Mesendoderm (in vitro differentiated cells): Measurements from ENCODE around the gene FRMD3.

ENCODE experiments used
- DNase-seq: peaks from one replicate; pipeline ENCODE4 v3.0.0; 2013
- H2AK5ac ChIP-seq: 2 replicates; pipeline ENCODE4 v1.6.1; 2013; ENCODE audit warnings: low read length, inconsistent platforms
- H2BK120ac ChIP-seq: 2 replicates; pipeline ENCODE4 v1.6.1; 2013; ENCODE audit warnings: low read depth, mild to moderate bottlenecking, low read length, moderate library complexity, mixed read lengths
- H2BK15ac ChIP-seq: replicated peaks from 2 replicates; pipeline ENCODE4 v1.6.1; 2013; ENCODE audit warnings: low read depth, mild to moderate bottlenecking, moderate library complexity
- H2BK5ac ChIP-seq: 2 replicates; pipeline ENCODE4 v1.6.1; 2013; ENCODE audit warnings: low read length, inconsistent platforms
- H3K18ac ChIP-seq: 2 replicates; pipeline ENCODE4 v1.6.1; 2013; ENCODE audit warnings: mild to moderate bottlenecking, low read length, mixed read lengths
- H3K23ac ChIP-seq: one replicate; pipeline ENCODE4 v1.6.1; 2013; ENCODE audit warnings: low read length
- H3K27ac ChIP-seq: 2 replicates; pipeline ENCODE4 v1.5.1; 2013; ENCODE audit warnings: low read depth, mild to moderate bottlenecking, inconsistent platforms, low read length, moderate library complexity
- H3K27me3 ChIP-seq: 2 replicates; pipeline ENCODE4 v1.6.1; 2013; ENCODE audit warnings: low read length, control low read depth, mild to moderate bottlenecking, inconsistent platforms; ENCODE audit not compliant: insufficient read depth, poor library complexity
- H3K36me3 ChIP-seq: 2 replicates; pipeline ENCODE4 v1.6.1; 2013; ENCODE audit warnings: low read length, inconsistent platforms; ENCODE audit not compliant: control insufficient read depth, insufficient read depth
- H3K4ac ChIP-seq: one replicate; pipeline ENCODE4 v1.6.1; 2013; ENCODE audit warnings: low read depth, mild to moderate bottlenecking, low read length, moderate library complexity
- H3K4me1 ChIP-seq: 2 replicates; pipeline ENCODE4 v1.6.1; 2013; ENCODE audit warnings: low read depth, low read length, inconsistent platforms; ENCODE audit not compliant: control insufficient read depth
- H3K4me2 ChIP-seq: 2 replicates; pipeline ENCODE4 v1.6.1; 2013; ENCODE audit warnings: low read length
- H3K4me3 ChIP-seq: 2 replicates; pipeline ENCODE4 v1.5.1; 2013; ENCODE audit warnings: mild to moderate bottlenecking, low read length
- H3K56ac ChIP-seq: one replicate; pipeline ENCODE4 v1.6.1; 2013; ENCODE audit warnings: low read length
- H3K79me1 ChIP-seq: 2 replicates; pipeline ENCODE4 v1.6.1; 2013; ENCODE audit warnings: low read length, inconsistent platforms
- H3K79me2 ChIP-seq: 2 replicates; pipeline ENCODE4 v1.6.1; 2013; ENCODE audit warnings: mild to moderate bottlenecking, low read length; ENCODE audit not compliant: control insufficient read depth, insufficient read depth
- H3K9ac ChIP-seq: 2 replicates; pipeline ENCODE4 v1.6.1; 2013; ENCODE audit warnings: low read length, inconsistent platforms
- H4K5ac ChIP-seq: one replicate; pipeline ENCODE4 v1.6.1; 2013; ENCODE audit warnings: low read length
- H4K8ac ChIP-seq: one replicate; pipeline ENCODE4 v1.6.1; 2013; ENCODE audit warnings: low read depth, mild to moderate bottlenecking, control low read depth, low read length, moderate library complexity
- WGBS: extraction: QIAGEN DNeasy Blood & Tissue Kit; methylation state at CpG from one replicate; pipeline ENCODE4 v1.1.7; 2013; ENCODE audit warnings: low lambda C conversion rate, missing lambda C conversion rate; ENCODE audit not compliant: insufficient coverage; ENCODE audit errors: extremely low coverage; 5-methylcytosine and 5-hydroxymethylcytosine counted together

Gene FRMD3

DNA sequence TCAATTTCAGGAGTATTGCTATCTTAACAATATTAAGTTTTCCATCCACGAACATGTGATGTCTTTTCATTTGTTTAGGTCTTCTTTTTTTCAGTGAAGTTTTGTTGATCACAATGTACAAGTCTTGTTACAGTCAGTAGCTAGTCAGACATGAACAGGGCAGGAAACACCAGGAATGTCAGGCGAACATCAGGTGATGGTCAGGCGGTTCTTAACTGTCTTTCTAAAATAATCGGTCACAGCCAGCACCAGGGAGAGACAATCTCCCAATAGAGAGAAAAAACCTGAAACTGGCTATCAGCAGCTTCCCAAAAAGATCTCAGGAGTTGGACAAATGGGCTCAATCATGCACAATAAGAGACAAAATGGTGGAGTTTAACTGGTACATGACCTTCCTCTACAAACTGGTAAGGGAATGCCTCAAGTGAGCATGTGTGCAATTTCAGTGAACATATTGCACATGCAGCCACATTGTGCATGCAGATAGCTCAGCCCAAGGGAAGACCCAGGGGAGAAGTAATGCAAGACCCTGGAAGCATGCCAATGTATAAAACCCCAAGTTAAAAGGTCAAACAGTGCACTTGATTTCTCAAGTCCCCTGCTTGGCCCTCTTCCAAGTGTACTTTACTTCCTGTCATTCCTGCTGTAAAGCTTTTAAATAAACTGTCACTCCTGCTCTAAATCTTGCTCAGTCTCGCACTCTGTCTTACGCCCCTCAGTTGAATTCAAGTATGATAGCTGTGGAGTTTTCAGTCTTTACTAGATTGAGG is 299.1 kb downstream of the FRMD3 start:
- H3K4me2 ChIP-seq = no peak overlapping the region
- H3K9ac ChIP-seq = no peak overlapping the region
- H2BK120ac ChIP-seq = no peak overlapping the region
- H3K4ac ChIP-seq = no peak overlapping the region
- H3K36me3 ChIP-seq = no peaks in the 10 kb centered on the region
- H3K56ac ChIP-seq = no peak overlapping the region
- no peak overlapping the region for H2AK5ac ChIP-seq
- no peak overlapping the region for H4K8ac ChIP-seq
- no peak overlapping the region for H2BK5ac ChIP-seq
- no peak overlapping the region for H4K5ac ChIP-seq
- H3K18ac ChIP-seq = no peak overlapping the region
- H2BK15ac ChIP-seq = no peak overlapping the region
- no peaks in the 10 kb centered on the region for H3K79me1 ChIP-seq
- no peak for DNase-seq
- no peak overlapping the region for H3K23ac ChIP-seq
- no CpG with 5 or more reads among the region's 6 CpGs for WGBS
- no peaks in the 10 kb centered on the region for H3K4me1 ChIP-seq
- no peak overlapping the region for H3K4me3 ChIP-seq
- H3K27me3 ChIP-seq = no peaks in the 10 kb centered on the region
- no peaks in the 10 kb centered on the region for H3K79me2 ChIP-seq
- no peak overlapping the region for H3K27ac ChIP-seq

DNA sequence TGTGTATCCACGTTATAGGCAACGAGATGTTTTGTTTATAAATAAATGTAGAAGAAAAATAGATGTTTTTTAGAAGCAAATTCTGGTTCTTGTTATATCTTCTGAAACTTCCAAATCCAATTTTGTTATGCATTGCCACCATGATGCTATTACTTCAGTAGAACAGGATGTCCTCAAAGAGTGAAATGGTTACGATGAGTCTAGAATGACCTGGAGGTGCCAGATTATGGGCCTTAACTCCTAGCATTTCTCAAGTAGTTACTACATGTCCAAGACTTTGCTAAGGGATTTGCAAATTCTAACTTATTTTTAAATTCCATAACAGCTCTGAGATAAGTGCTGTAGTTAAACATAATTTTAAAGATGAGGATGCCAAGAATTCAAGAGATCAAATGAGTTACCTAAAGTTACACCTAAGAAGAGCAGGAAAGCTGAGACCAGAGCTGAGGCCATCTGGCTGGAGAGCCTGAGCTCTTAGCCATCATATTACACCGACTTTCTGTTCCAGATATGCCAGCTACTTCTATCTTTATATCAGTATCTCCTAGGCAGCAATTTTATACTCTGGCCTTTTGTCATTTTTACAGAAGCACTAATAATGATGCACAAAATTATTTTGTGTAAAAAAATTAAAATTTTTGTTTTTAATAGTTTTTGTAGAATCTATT is 302.0 kb downstream of the FRMD3 start:
- H3K56ac ChIP-seq = no peak overlapping the region
- no peaks in the 10 kb centered on the region for H3K27me3 ChIP-seq
- H3K4me2 ChIP-seq = no peak overlapping the region
- no peaks in the 10 kb centered on the region for H3K4me1 ChIP-seq
- H2AK5ac ChIP-seq = no peak overlapping the region
- H3K79me2 ChIP-seq = no peaks in the 10 kb centered on the region
- H2BK15ac ChIP-seq = no peak overlapping the region
- no peak overlapping the region for H3K27ac ChIP-seq
- H3K23ac ChIP-seq = no peak overlapping the region
- H2BK120ac ChIP-seq = no peak overlapping the region
- H4K5ac ChIP-seq = no peak overlapping the region
- no peak overlapping the region for H2BK5ac ChIP-seq
- no peak overlapping the region for H3K18ac ChIP-seq
- H3K9ac ChIP-seq = no peak overlapping the region
- DNase-seq = no peak
- H3K4me3 ChIP-seq = no peak overlapping the region
- H3K36me3 ChIP-seq = no peaks in the 10 kb centered on the region
- H4K8ac ChIP-seq = peak overlapping the region; percentile 39
- H3K79me1 ChIP-seq = no peaks in the 10 kb centered on the region
- 100% methylated on average over 2 of the region's 4 CpGs for WGBS
- no peak overlapping the region for H3K4ac ChIP-seq

DNA sequence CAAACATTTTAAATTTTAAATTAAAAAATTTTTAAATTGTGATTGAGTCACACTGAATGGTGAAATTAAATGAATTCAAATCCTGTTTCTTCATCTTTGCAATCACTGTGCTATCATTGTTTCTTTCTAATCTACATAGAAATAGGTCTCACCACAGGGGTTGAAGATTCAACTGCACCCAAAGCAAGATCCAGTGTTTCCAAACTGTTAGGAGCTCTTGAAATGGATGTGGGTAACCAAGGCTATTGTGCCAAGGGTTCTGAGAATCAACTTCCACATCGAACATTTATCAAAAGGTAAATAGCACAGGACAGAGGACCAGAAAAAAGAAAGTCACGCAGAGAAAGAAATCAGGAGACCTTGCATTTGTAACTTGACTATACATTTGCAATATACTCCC is 302.7 kb downstream of the FRMD3 start:
- no peaks in the 10 kb centered on the region for H3K4me1 ChIP-seq
- no peak overlapping the region for H3K18ac ChIP-seq
- no peak overlapping the region for H2BK5ac ChIP-seq
- no peaks in the 10 kb centered on the region for H3K27me3 ChIP-seq
- no peak overlapping the region for H3K4me3 ChIP-seq
- H2AK5ac ChIP-seq = no peak overlapping the region
- no peak overlapping the region for H2BK15ac ChIP-seq
- H3K4ac ChIP-seq = no peak overlapping the region
- H4K5ac ChIP-seq = no peak overlapping the region
- no peaks in the 10 kb centered on the region for H3K79me1 ChIP-seq
- H3K23ac ChIP-seq = no peak overlapping the region
- no peak overlapping the region for H3K27ac ChIP-seq
- no peaks in the 10 kb centered on the region for H3K79me2 ChIP-seq
- no peak overlapping the region for H3K4me2 ChIP-seq
- no peak overlapping the region for H2BK120ac ChIP-seq
- DNase-seq = peak; percentile 16
- H3K9ac ChIP-seq = no peak overlapping the region
- H3K36me3 ChIP-seq = no peaks in the 10 kb centered on the region
- WGBS = no CpG with 5 or more reads among the region's 2 CpGs
- no peak overlapping the region for H3K56ac ChIP-seq
- H4K8ac ChIP-seq = no peak overlapping the region

DNA sequence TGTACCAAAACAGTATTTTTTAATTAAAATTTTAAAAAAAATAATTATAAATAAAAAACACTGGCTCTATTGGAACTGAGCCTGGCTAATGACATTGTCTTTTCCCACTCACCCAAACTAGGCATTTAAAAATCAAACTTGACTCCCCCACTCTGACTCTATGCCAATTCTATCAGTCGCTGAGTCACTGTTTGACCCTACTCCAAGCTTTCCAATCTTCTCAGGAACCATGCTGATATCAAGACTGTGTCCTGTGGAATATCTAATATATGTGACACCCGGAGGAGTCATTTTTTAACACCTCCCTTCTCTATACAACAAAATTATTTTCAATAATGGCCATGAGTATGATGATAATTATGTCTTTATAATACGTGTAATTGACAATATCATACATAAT is 303.7 kb downstream of the FRMD3 start:
- Histone ChIP-seq H3K79me2 (no peaks in the 10 kb centered on the region), H3K4me1 (no peaks in the 10 kb centered on the region), H3K27me3 (no peaks in the 10 kb centered on the region), H3K18ac (no peak overlapping the region), H2BK120ac (no peak overlapping the region), H3K4me2 (no peak overlapping the region), H3K4ac (no peak overlapping the region), H3K23ac (no peak overlapping the region), H3K36me3 (no peaks in the 10 kb centered on the region), H2BK5ac (no peak overlapping the region), H4K5ac (no peak overlapping the region), H3K9ac (no peak overlapping the region), H2BK15ac (no peak overlapping the region), H3K27ac (no peak overlapping the region), H3K56ac (no peak overlapping the region), H3K79me1 (no peaks in the 10 kb centered on the region), H4K8ac (no peak overlapping the region), H3K4me3 (no peak overlapping the region), H2AK5ac (no peak overlapping the region)
- WGBS = no CpG with 5 or more reads among the region's 3 CpGs
- no peak for DNase-seq

DNA sequence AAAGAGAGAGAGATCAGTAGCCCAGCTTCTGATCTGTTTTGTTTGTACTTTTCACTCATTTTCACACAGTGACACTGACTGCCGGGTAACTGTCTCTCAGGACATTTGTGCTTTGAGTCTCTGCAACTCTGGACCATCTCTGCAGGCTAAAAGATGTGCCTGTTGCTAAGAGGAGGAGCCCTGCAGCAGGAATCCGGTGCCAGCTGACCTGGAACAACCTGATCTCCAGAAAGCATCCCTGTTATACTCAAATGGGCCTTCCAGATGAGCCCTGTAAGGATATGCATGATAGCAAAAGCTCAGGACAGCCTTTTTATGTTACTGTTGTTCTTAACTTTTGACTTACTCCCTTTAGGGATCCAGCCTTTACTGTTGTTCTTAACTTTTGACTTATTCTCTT is 304.6 kb downstream of the FRMD3 start:
- Histone ChIP-seq H2AK5ac (no peak overlapping the region), H3K9ac (no peak overlapping the region), H4K5ac (no peak overlapping the region), H3K4me2 (no peak overlapping the region), H3K79me1 (no peaks in the 10 kb centered on the region), H3K79me2 (no peaks in the 10 kb centered on the region), H2BK5ac (no peak overlapping the region), H3K36me3 (no peaks in the 10 kb centered on the region), H3K4ac (no peak overlapping the region), H3K56ac (no peak overlapping the region), H4K8ac (no peak overlapping the region), H3K27ac (no peak overlapping the region), H3K18ac (no peak overlapping the region), H3K4me3 (no peak overlapping the region), H3K4me1 (no peaks in the 10 kb centered on the region), H3K27me3 (no peaks in the 10 kb centered on the region), H2BK120ac (no peak overlapping the region), H2BK15ac (no peak overlapping the region), H3K23ac (no peak overlapping the region)
- no peak for DNase-seq
- WGBS = no CpG with 5 or more reads among the region's 2 CpGs
